ENCODE data around the gene CATSPER1. TPM values are rescaled to one million over a fixed set of nuclear protein-coding genes. Genes with fewer than 3 reads are reported as not detected.

Gene CATSPER1
- total and polyA plus RNA-seq, 2 of the 13 experiments (the other 11 are each of a cell fraction or from before 2014, with no cell fraction given), result 0.17 TPM; not detected in 1

GRCh38 chr11:66046901-66047300 is 20.6 kb upstream of the CATSPER1 start (continued):
- no peak for TF ChIP-seq RERE (CRISPR knock-in tag; IDR thresholded peaks at IDR 0.05; ENCODE audit: low read depth)
- no peak for TF ChIP-seq FOXC1 (CRISPR knock-in tag; IDR thresholded peaks at IDR 0.05; ENCODE audit: borderline replicate concordance)
- no peak for TF ChIP-seq ZNF850 (CRISPR knock-in tag; conservative IDR thresholded peaks at IDR 0.05)
- no peak for TF ChIP-seq CREB1 (IDR thresholded peaks at IDR 0.05)
- TF ChIP-seq CREB1 (CRISPR knock-in tag; IDR thresholded peaks at IDR 0.05), result no peak
- no peak for TF ChIP-seq ZBED4 (CRISPR knock-in tag; IDR thresholded peaks at IDR 0.05; ENCODE audit: borderline replicate concordance)
- TF ChIP-seq PATZ1 (CRISPR knock-in tag; IDR thresholded peaks at IDR 0.05), result no peak
- no peak for TF ChIP-seq TCF7L2 (IDR thresholded peaks at IDR 0.05; ENCODE audit: low read depth, low read length)
